HCT116 (cell line): ENCODE measurements around the gene IL1RAPL2. TPM values are rescaled to one million over a fixed set of nuclear protein-coding genes. Genes with fewer than 3 reads are reported as not detected.

ENCODE experiments used
- ATAC-seq: fragments of 200-7000 bp; cut with Tn5 transposase; 2 replicates; pipeline ENCODE4 v1.9.1; 2020; ENCODE audit warnings: mild to moderate bottlenecking, moderate library complexity
- BruUV-seq: library from RNA; stranded (reverse); fragments of 400-500 nt; replicated peaks from 2 replicates; lab custom pipeline; 2021; lab: Mats Ljungman, UMichigan
- CTCF ChIA-PET: fragments of 300-600 bp; sonication (Branson Sonifier 250); formaldehyde crosslinking; loops from one replicate; lab custom pipeline; 2021; ENCODE audit warnings: antibody characterized with exemption; lab: Charles Lee
- POLR2A ChIA-PET: fragments of 300-600, 350-600 bp; sonication (Branson Sonifier 250); formaldehyde crosslinking; loops from one replicate; lab custom pipeline; 2021; ENCODE audit warnings: antibody characterized with exemption; lab: Charles Lee
- RAD21 ChIA-PET, 2 experiments: fragments of 300-600 bp; sonication (Branson Sonifier 250); formaldehyde crosslinking; loops; one replicate each; lab custom pipeline; 2023; ENCODE audit warnings: low total read pairs in 2 of 2; ENCODE audit not compliant: uncharacterized antibody in 2 of 2, unreplicated experiment in 2 of 2, low non-redundant PET in 1 of 2; lab: Charles Lee
- DNase-seq: peaks from one replicate; pipeline ENCODE4 v3.0.0-alpha.2; 2010; ENCODE audit warnings: low read depth, low spot score
- H2AFZ ChIP-seq: fragments of 200-600 bp; shearing (Covaris generic), sonication (generic); 2 replicates; pipeline ENCODE4 v1.6.1; 2017; ENCODE audit warnings: low read depth, mixed run types, mixed read lengths, antibody characterized with exemption, low read length; ENCODE audit not compliant: poor library complexity, severe bottlenecking
- H3K27ac ChIP-seq: 2 replicates; pipeline ENCODE4 v1.5.1; 2012; ENCODE audit warnings: low read depth, low read length
- H3K27me3 ChIP-seq: fragments of 200-600 bp; sonication (generic); 2 replicates; pipeline ENCODE4 v1.6.1; 2016; ENCODE audit warnings: mixed run types, low read length, mixed read lengths; ENCODE audit not compliant: insufficient read depth
- H3K36me3 ChIP-seq, 2 experiments: fragments of 200-500 bp in 1 of 2; fragments of 200-600 bp in 1 of 2; sonication (Bioruptor generic) in 1 of 2; sonication (generic) in 1 of 2; 2 replicates each; pipeline versions ENCODE4 v1.5.1 to v1.6.1; 2014 to 2016; ENCODE audit warnings: low read length in 2 of 2, inconsistent platforms in 1 of 2, mixed read lengths in 1 of 2, mixed run types in 1 of 2; ENCODE audit not compliant: insufficient read depth in 2 of 2, control insufficient read depth in 1 of 2
- H3K4me1 ChIP-seq, 2 experiments: fragments of 200-600 bp in 1 of 2; sonication (generic) in 1 of 2; 2 replicates each; pipeline versions ENCODE4 v1.5.1 to v1.6.1; 2012 to 2017; ENCODE audit warnings: low read length in 2 of 2, inconsistent platforms in 1 of 2, mild to moderate bottlenecking in 1 of 2, mixed read lengths in 1 of 2, mixed run types in 1 of 2, moderate library complexity in 1 of 2; ENCODE audit not compliant: insufficient read depth in 2 of 2, control insufficient read depth in 1 of 2
- H3K4me2 ChIP-seq: fragments of 200-600 bp; sonication (generic); 2 replicates; pipeline ENCODE4 v1.6.1; 2017; ENCODE audit warnings: mixed run types, low read length, mixed read lengths
- H3K4me3 ChIP-seq, 2 experiments: fragments of 200-600 bp in 1 of 2; sonication (generic) in 1 of 2; replicated peaks in 1 of 2; 2 replicates each; pipeline ENCODE4 v1.5.1; 2011 to 2016; ENCODE audit warnings: low read length in 2 of 2, control low read depth in 1 of 2, low read depth in 1 of 2, mild to moderate bottlenecking in 1 of 2, mixed read lengths in 1 of 2, mixed run types in 1 of 2
- H3K79me2 ChIP-seq: fragments of 200-600 bp; sonication (generic); 2 replicates; pipeline ENCODE4 v1.6.1; 2017; ENCODE audit warnings: mild to moderate bottlenecking, mixed run types, low read length, moderate library complexity, mixed read lengths; ENCODE audit not compliant: insufficient read depth
- H3K9ac ChIP-seq: fragments of 200-600 bp; sonication (generic); 2 replicates; pipeline ENCODE4 v1.6.1; 2016; ENCODE audit warnings: low read length, mixed read lengths
- H3K9me2 ChIP-seq: fragments of 200-600 bp; sonication (generic), shearing (Covaris generic); 2 replicates; pipeline ENCODE4 v1.6.1; 2017; ENCODE audit warnings: mixed run types, mild to moderate bottlenecking, moderate library complexity; ENCODE audit not compliant: insufficient read depth
- H3K9me3 ChIP-seq, 2 experiments: fragments of 200-500 bp in 1 of 2; fragments of 200-600 bp in 1 of 2; sonication (Bioruptor generic) in 1 of 2; sonication (generic) in 1 of 2; 2 replicates each; pipeline ENCODE4 v1.6.1; 2014 to 2017; ENCODE audit warnings: low read length in 2 of 2, mixed read lengths in 2 of 2, inconsistent platforms in 1 of 2, low read depth in 1 of 2, mild to moderate bottlenecking in 1 of 2, mixed run types in 1 of 2, moderate library complexity in 1 of 2; ENCODE audit not compliant: control insufficient read depth in 1 of 2, insufficient read depth in 1 of 2
- H4K20me1 ChIP-seq: fragments of 200-600 bp; sonication (generic), shearing (Covaris generic); 2 replicates; pipeline ENCODE4 v1.6.1; 2017; ENCODE audit warnings: mixed run types, mild to moderate bottlenecking, moderate library complexity; ENCODE audit not compliant: insufficient read depth
- CEBPB ChIP-seq: IDR thresholded peaks from 2 replicates; pipeline ENCODE4 v1.6.1; 2012; ENCODE audit warnings: low read depth
- EGR1 ChIP-seq: IDR thresholded peaks from 2 replicates; pipeline ENCODE4 v1.6.1; 2012; ENCODE audit warnings: low read depth
- EZH2 ChIP-seq: fragments of 200-600 bp; sonication (generic); IDR thresholded peaks from 2 replicates; pipeline ENCODE4 v1.6.1; 2017; ENCODE audit warnings: antibody characterized with exemption, mixed run types
- JUND ChIP-seq: IDR thresholded peaks from 2 replicates; pipeline ENCODE4 v1.6.1; 2012
- POLR2A ChIP-seq: IDR thresholded peaks from 2 replicates; pipeline ENCODE4 v1.7.0; 2011; ENCODE audit warnings: borderline replicate concordance; ENCODE audit not compliant: insufficient read depth, insufficient read length; ENCODE audit errors: extremely low read depth
- POLR2AphosphoS5 ChIP-seq: IDR thresholded peaks from 2 replicates; pipeline ENCODE4 v1.6.1; 2011; ENCODE audit warnings: mild to moderate bottlenecking, low read depth, low read length, moderate library complexity
- SIN3A ChIP-seq: IDR thresholded peaks from 2 replicates; pipeline ENCODE4 v1.6.1; 2012; ENCODE audit warnings: low read depth
- SP1 ChIP-seq: IDR thresholded peaks from 2 replicates; pipeline ENCODE4 v1.6.1; 2012; ENCODE audit warnings: low read depth
- SRF ChIP-seq: IDR thresholded peaks from 2 replicates; pipeline ENCODE4 v1.6.1; 2012; ENCODE audit warnings: low read depth
- TCF7L2 ChIP-seq: IDR thresholded peaks from 2 replicates; pipeline ENCODE4 v1.7.0; 2011; ENCODE audit warnings: borderline replicate concordance, inconsistent platforms; ENCODE audit not compliant: insufficient read depth, insufficient read length; ENCODE audit errors: extremely low read depth
- ZFX ChIP-seq: fragments of 450-650 bp; IDR thresholded peaks from 2 replicates; pipeline ENCODE4 v1.6.1; 2017
- ZNF274 ChIP-seq: fragments of 200-500 bp; sonication (Bioruptor generic); IDR thresholded peaks from 2 replicates; pipeline ENCODE4 v1.6.1; 2014; ENCODE audit warnings: mild to moderate bottlenecking, low read depth, low read length, inconsistent platforms
- intact Hi-C: fragments of 100-400 bp; cut with micrococcal nuclease; formaldehyde crosslinking; loops from 2 replicates; pipeline ENCODE4 v1.10.0; 2022
- total RNA-seq: library from RNA; stranded (reverse); gene quantifications from one replicate; pipeline ENCODE4 v1.2.1, GENCODE V29; 2021; ENCODE audit not compliant: unreplicated experiment
- TF ChIP-seq, protein P1 (sequence below): IDR thresholded peaks from 2 replicates; pipeline ENCODE4 v1.6.1; 2012
- TF ChIP-seq, protein P2 (sequence below): IDR thresholded peaks from 2 replicates; pipeline ENCODE4 v1.6.1; 2011; ENCODE audit warnings: mild to moderate bottlenecking, low read length, moderate library complexity; ENCODE audit not compliant: insufficient replicate concordance; ENCODE audit errors: extremely low read depth
- TF ChIP-seq, protein P3 (sequence below): IDR thresholded peaks from 2 replicates; pipeline ENCODE4 v1.6.1; 2012
- TF ChIP-seq, protein P4 (sequence below): IDR thresholded peaks from 2 replicates; pipeline ENCODE4 v1.6.1; 2012; ENCODE audit warnings: low read depth

IL1RAPL2 gene
- total RNA-seq, 1 experiment from 2014 or later, result not detected

DNA sequence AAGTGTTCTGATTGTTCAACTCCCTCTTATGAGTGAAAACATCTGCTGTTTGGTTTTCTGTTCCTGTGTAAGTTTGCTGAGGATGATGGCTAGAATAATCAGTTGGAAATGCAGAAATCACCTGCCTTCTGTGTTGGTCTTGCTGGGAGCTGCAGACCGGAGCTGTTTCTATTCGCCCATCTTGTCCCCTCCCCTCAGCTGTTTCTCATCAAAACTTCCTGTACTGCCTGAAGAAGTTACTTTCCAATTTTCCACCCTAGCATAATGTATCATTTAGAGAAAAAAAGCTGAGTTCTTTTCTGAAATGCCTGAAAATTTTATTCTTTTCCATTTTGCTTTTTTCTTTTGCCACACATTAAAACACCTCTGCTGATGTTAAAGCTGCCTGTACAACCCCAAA lies 486.9 kb downstream of the IL1RAPL2 start:
- Histone ChIP-seq H2AFZ (no peak overlapping the region), H3K4me1 (no peaks in the 10 kb centered on the region), H3K4me2 (no peak overlapping the region), H3K27ac (no peak overlapping the region), H3K27me3 (no peaks in the 10 kb centered on the region), H4K20me1 (no peaks in the 10 kb centered on the region), H3K9ac (no peak overlapping the region), H3K36me3 (no peaks in the 10 kb centered on the region), H3K9me3 (no peaks in the 10 kb centered on the region), H3K4me3 (no peak overlapping the region), H3K9me2 (no peaks in the 10 kb centered on the region), H3K79me2 (no peaks in the 10 kb centered on the region)
- DNase-seq (no peak), ATAC-seq (no peak)
- ChIA-PET RAD21 (no interaction called here), POLR2A (no interaction called here), CTCF (no interaction called here)
- intact Hi-C loops, result no loop called here
- no TSS peak for BruUV-seq
- TF ChIP-seq POLR2A (no peak), SIN3A (no peak), SP1 (no peak), SRF (no peak), TCF7L2 (no peak), CEBPB (no peak), ZNF274 (no peak), JUND (no peak), POLR2AphosphoS5 (no peak), EGR1 (no peak), ZFX (no peak), EZH2 (no peak)
- TF ChIP-seq, protein P1, sequence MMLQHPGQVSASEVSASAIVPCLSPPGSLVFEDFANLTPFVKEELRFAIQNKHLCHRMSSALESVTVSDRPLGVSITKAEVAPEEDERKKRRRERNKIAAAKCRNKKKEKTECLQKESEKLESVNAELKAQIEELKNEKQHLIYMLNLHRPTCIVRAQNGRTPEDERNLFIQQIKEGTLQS, result no peak
- TF ChIP-seq, protein P2, sequence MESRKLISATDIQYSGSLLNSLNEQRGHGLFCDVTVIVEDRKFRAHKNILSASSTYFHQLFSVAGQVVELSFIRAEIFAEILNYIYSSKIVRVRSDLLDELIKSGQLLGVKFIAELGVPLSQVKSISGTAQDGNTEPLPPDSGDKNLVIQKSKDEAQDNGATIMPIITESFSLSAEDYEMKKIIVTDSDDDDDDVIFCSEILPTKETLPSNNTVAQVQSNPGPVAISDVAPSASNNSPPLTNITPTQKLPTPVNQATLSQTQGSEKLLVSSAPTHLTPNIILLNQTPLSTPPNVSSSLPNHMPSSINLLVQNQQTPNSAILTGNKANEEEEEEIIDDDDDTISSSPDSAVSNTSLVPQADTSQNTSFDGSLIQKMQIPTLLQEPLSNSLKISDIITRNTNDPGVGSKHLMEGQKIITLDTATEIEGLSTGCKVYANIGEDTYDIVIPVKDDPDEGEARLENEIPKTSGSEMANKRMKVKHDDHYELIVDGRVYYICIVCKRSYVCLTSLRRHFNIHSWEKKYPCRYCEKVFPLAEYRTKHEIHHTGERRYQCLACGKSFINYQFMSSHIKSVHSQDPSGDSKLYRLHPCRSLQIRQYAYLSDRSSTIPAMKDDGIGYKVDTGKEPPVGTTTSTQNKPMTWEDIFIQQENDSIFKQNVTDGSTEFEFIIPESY, result no peak
- TF ChIP-seq, protein P3, sequence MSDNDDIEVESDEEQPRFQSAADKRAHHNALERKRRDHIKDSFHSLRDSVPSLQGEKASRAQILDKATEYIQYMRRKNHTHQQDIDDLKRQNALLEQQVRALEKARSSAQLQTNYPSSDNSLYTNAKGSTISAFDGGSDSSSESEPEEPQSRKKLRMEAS, result no peak
- TF ChIP-seq, protein P4, sequence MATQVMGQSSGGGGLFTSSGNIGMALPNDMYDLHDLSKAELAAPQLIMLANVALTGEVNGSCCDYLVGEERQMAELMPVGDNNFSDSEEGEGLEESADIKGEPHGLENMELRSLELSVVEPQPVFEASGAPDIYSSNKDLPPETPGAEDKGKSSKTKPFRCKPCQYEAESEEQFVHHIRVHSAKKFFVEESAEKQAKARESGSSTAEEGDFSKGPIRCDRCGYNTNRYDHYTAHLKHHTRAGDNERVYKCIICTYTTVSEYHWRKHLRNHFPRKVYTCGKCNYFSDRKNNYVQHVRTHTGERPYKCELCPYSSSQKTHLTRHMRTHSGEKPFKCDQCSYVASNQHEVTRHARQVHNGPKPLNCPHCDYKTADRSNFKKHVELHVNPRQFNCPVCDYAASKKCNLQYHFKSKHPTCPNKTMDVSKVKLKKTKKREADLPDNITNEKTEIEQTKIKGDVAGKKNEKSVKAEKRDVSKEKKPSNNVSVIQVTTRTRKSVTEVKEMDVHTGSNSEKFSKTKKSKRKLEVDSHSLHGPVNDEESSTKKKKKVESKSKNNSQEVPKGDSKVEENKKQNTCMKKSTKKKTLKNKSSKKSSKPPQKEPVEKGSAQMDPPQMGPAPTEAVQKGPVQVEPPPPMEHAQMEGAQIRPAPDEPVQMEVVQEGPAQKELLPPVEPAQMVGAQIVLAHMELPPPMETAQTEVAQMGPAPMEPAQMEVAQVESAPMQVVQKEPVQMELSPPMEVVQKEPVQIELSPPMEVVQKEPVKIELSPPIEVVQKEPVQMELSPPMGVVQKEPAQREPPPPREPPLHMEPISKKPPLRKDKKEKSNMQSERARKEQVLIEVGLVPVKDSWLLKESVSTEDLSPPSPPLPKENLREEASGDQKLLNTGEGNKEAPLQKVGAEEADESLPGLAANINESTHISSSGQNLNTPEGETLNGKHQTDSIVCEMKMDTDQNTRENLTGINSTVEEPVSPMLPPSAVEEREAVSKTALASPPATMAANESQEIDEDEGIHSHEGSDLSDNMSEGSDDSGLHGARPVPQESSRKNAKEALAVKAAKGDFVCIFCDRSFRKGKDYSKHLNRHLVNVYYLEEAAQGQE, result no peak
